Adrenal gland (tissue), 12 donors: ENCODE results near the gene NXN. TPM values are rescaled to one million over a fixed set of nuclear protein-coding genes. Genes with fewer than 3 reads are reported as not detected.

Experiments
- DNase-seq, 7 donors: peaks; one replicate each; pipeline ENCODE4 v3.0.0-alpha.2; 2019 to 2020
- H3K27ac ChIP-seq, 5 donors: fragments of 200-600 bp; sonication (generic) in 4 of 5; 1 replicate in 3 of 5; 2 replicates in 2 of 5; pipeline versions ENCODE4 v1.5.1 to v1.8.0; 2016 to 2020; ENCODE audit warnings: mild to moderate bottlenecking in 1 of 5
- H3K27me3 ChIP-seq: fragments of 200-600 bp; 2 replicates; pipeline ENCODE4 v1.8.0; 2021
- H3K36me3 ChIP-seq, 2 donors: fragments of 200-600 bp; replicated peaks in 1 of 2; 1 replicate in 1 of 2; 2 replicates in 1 of 2; pipeline versions ENCODE4 v1.5.1 to v1.8.0; 2018 to 2022
- H3K4me1 ChIP-seq, 2 donors: fragments of 200-600 bp; replicated peaks in 1 of 2; 1 replicate in 1 of 2; 2 replicates in 1 of 2; pipeline versions ENCODE4 v1.5.1 to v1.8.0; 2018 to 2021
- H3K4me3 ChIP-seq, 4 donors: fragments of 200-600 bp; sonication (generic) in 3 of 4; one replicate each; pipeline ENCODE4 v1.5.1; 2016 to 2018
- H3K9me3 ChIP-seq, 3 donors: fragments of 200-600 bp; sonication (generic) in 1 of 3; replicated peaks in 1 of 3; 1 replicate in 2 of 3; 2 replicates in 1 of 3; pipeline versions ENCODE4 v1.5.1 to v1.8.0; 2016 to 2021
- CTCF ChIP-seq, 6 experiments: fragments of 450-650 bp in 4 of 6; fragments of 200-600 bp in 2 of 6; sonication (generic) in 1 of 6; IDR thresholded peaks; 1 replicate in 5 of 6; 2 replicates in 1 of 6; pipeline versions ENCODE4 v1.5.1 to v1.8.0; 2016 to 2021; ENCODE audit warnings: antibody characterized with exemption in 6 of 6, mild to moderate bottlenecking in 2 of 6, moderate library complexity in 1 of 6
- POLR2A ChIP-seq, 2 donors: fragments of 450-650 bp; IDR thresholded peaks; one replicate each; pipeline ENCODE4 v1.6.1; 2017; ENCODE audit warnings: antibody characterized with exemption in 2 of 2, mild to moderate bottlenecking in 2 of 2, moderate library complexity in 1 of 2
- WGBS, 4 donors: extraction: QIAGEN DNeasy Blood & Tissue Kit in 2 of 4; methylation state at CpG; one replicate each; pipeline versions ENCODE4 v1.1.5 to v1.1.7; 2013 to 2017; 5-methylcytosine and 5-hydroxymethylcytosine counted together
- intact Hi-C, 2 donors: fragments of 100-400 bp; cut with DNase I; formaldehyde crosslinking; loops; one replicate each; pipeline versions ENCODE4 v1.14.1 to v1.15.0; 2022 to 2023
- polyA plus RNA-seq, 3 donors: library from polyadenylated mRNA; stranded (reverse); fragments of 200-250 nt in 2 of 3; fragments of 350-450 nt in 1 of 3; fragmentation: Illumina TruSeq in 1 of 3; extraction: RNeasy Lipid Tissue Mini Kit (QIAGEN cat#74804) in 1 of 3; gene quantifications; one replicate each; pipeline ENCODE4 v1.2.3, GENCODE V29; 2013 to 2014
- total RNA-seq, 9 donors: library from RNA; depleted of rRNA in 4 of 9; stranded (reverse); fragments of >200 nt in 4 of 9; fragments of 120-200 nt in 1 of 9; fragmentation: NEBNext Ultra II Directional in 1 of 9; extraction: Animal tissue kit (Norgen Biotek cat#: 25700) in 1 of 9; gene quantifications; one replicate each; pipeline versions ENCODE4 v1.1.0 to v1.2.4, GENCODE V29; 2013 to 2023
- donor health status: healthy with polysubstance abuse.
- donor health status: Bipolar disorder and iron deficiency.
- donor health status: DM: yes; HTN: yes; CAD: no.
- donor health status: DM: no; HTN: no; CAD: no.
- donor health status: DM: no; HTN: no; CAD: no.
- donor health status: DM: yes; HTN: yes; CAD: no.

Gene NXN
- total and polyA plus RNA-seq, 12 donors = 3.6 to 24.7 (median 10.9) TPM

GRCh38 chr17:1009229-1010085 is 29.9 kb upstream of the NXN start:
- Histone ChIP-seq H3K4me3 (no peak overlapping the region), H3K27ac (peak overlapping the region in 1 of 5 donors; percentile 20), H3K36me3 (peaks cover 0 to 59% of the 10 kb centered on the region in 2 donors), H3K9me3 (no peaks in the 10 kb centered on the region), H3K4me1 (peaks cover 19 to 20% of the 10 kb centered on the region in 2 donors), H3K27me3 (no peaks in the 10 kb centered on the region)
- DNase-seq = no peak
- TF ChIP-seq POLR2A (IDR thresholded peaks at IDR 0.05) (no peak), CTCF (IDR thresholded peaks at IDR 0.05) (no peak)
- intact Hi-C loops = loop anchor here (5.0 kb wide), 2 partner anchors 38 to 48 kb away; no protein-coding TSS in a partner anchor
- WGBS, 4 donors = 82 to 91% (median 84%) methylated on average over 12 to 19 of the region's 19 CpGs

GRCh38 chr17:1008008-1008761 is 28.6 kb upstream of the NXN start:
- no peaks in the 10 kb centered on the region for H3K9me3 ChIP-seq
- DNase-seq = no peak
- intact Hi-C loops = loop anchor here (5.0 kb wide), 2 partner anchors 39 to 49 kb away; no protein-coding TSS in a partner anchor
- H3K36me3 ChIP-seq = peaks cover 0 to 64% of the 10 kb centered on the region in 2 donors
- WGBS, 4 donors = 75 to 92% (median 87%) methylated on average over 10 to 21 of the region's 21 CpGs
- peak overlapping the region in 2 of 5 donors; percentile 56 to 58 for H3K27ac ChIP-seq
- H3K4me3 ChIP-seq = no peak overlapping the region
- H3K27me3 ChIP-seq = no peaks in the 10 kb centered on the region
- peaks cover 32 to 33% of the 10 kb centered on the region in 2 donors for H3K4me1 ChIP-seq
- TF ChIP-seq POLR2A (IDR thresholded peaks at IDR 0.05) (no peak), CTCF (IDR thresholded peaks at IDR 0.05) (no peak)

GRCh38 chr17:1007310-1008007 is 27.9 kb upstream of the NXN start:
- 84 to 89% (median 85%) methylated on average over 12 to 16 of the region's 16 CpGs for WGBS, 4 donors
- Histone ChIP-seq H3K36me3 (peaks cover 0 to 63% of the 10 kb centered on the region in 2 donors), H3K27me3 (no peaks in the 10 kb centered on the region), H3K4me1 (peaks cover 32 to 40% of the 10 kb centered on the region in 2 donors), H3K9me3 (no peaks in the 10 kb centered on the region), H3K4me3 (no peak overlapping the region), H3K27ac (peak overlapping the region in 2 of 5 donors; percentile 56 to 58)
- intact Hi-C loops = loop anchor here (5.0 kb wide), 2 partner anchors 40 to 50 kb away; no protein-coding TSS in a partner anchor
- peak in 1 of 7 donors; percentile 28 for DNase-seq
- no peak for TF ChIP-seq CTCF (IDR thresholded peaks at IDR 0.05)
